Esophagus squamous epithelium (tissue), 4 donors: ENCODE measurements around the gene TMEM178B.

Experiments used
- POLR2A ChIP-seq, 4 donors: fragments of 450-650 bp; IDR thresholded peaks; one replicate each; pipeline ENCODE4 v1.6.1; 2017; ENCODE audit warnings: antibody characterized with exemption in 4 of 4, mild to moderate bottlenecking in 4 of 4, moderate library complexity in 3 of 4
- TF ChIP-seq, protein P1 (sequence below), 6 experiments: fragments of 450-650 bp in 4 of 6; fragments of 200-600 bp in 2 of 6; sonication (generic) in 2 of 6; IDR thresholded peaks; one replicate each; pipeline ENCODE4 v1.5.1; 2016 to 2019; ENCODE audit warnings: antibody characterized with exemption in 6 of 6, mild to moderate bottlenecking in 4 of 6, moderate library complexity in 4 of 6

GRCh38 chr7:141418066-141418465, 344.2 kb downstream of the TMEM178B start:
- TF ChIP-seq, protein P1, sequence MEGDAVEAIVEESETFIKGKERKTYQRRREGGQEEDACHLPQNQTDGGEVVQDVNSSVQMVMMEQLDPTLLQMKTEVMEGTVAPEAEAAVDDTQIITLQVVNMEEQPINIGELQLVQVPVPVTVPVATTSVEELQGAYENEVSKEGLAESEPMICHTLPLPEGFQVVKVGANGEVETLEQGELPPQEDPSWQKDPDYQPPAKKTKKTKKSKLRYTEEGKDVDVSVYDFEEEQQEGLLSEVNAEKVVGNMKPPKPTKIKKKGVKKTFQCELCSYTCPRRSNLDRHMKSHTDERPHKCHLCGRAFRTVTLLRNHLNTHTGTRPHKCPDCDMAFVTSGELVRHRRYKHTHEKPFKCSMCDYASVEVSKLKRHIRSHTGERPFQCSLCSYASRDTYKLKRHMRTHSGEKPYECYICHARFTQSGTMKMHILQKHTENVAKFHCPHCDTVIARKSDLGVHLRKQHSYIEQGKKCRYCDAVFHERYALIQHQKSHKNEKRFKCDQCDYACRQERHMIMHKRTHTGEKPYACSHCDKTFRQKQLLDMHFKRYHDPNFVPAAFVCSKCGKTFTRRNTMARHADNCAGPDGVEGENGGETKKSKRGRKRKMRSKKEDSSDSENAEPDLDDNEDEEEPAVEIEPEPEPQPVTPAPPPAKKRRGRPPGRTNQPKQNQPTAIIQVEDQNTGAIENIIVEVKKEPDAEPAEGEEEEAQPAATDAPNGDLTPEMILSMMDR (IDR thresholded peaks at IDR 0.05), result no peak
- no peak for TF ChIP-seq POLR2A (IDR thresholded peaks at IDR 0.05)
